Stimulated activated CD4-positive, alpha-beta T cell treated with anti-CD3 and anti-CD28 coated beads, TNF-alpha, amount 100 ng/mL, for 4 hours (primary cell): Measurements from ENCODE around the gene PYY.
A peak's percentile ranks its signal among the peaks of the same experiment; 100 is the strongest.

Experiments
- DNase-seq, 3 experiments: peaks; one replicate each; pipeline ENCODE4 v3.0.0-alpha.2; 2020; ENCODE audit warnings: low read depth in 3 of 3

PYY gene

DNA sequence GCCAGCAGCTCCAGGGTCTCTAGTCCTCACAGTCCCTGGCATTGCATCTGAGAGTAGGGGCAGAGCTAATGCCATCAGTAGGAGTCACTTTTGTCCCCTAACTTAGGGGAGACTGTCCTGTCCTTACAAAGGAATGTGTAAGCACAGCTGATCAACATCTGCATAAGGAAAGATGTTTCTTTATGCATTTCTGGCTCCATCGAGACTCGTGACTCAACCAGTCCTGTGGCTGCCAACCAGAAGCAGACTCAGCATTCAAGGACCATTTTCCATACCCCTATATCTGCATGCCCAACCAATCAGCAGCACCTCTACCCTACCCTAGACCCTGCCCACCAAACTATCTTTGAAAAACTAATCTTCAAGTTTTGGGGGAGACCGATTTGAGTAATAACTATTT lies 38.2 kb downstream of the PYY start:
- DNase-seq: no peak

DNA sequence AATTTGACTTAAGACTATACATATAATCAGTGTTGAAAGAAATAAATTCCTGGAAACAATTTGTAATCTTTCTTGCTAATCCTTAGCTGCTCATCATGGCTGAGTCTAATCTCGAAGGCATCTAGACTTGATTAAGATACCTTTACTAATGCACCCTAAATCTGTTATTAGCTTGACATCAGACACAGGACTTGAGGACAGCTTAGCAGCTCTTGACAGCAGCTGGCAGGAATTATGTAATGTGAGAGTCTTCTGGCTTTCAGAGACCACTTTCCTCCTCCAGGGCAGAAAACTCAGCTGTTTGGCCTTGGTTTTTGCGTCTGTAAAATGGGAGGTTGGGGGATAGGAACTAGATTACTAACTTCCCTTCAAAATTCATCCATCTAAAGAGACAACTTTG lies 39.3 kb downstream of the PYY start:
- DNase-seq: no peak

DNA sequence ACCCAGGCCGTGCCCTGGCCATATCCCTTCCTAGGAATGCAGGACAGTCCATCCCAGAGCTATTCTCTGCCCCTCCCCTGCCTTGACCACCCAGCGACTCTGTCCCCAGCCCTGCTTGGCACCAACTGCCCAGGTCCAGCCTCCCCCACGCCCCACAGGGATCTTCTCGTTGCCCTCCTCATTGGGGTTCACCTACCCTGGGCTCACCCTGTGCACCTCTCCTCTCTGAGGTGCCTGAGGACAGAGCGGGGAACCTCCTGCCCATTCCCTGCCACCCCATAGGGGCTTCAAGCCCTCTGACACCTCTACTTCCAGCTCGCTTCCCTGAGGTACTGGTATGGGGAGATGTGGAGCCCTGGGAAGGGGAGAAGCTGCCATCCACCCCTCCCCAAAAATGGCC lies 40.2 kb downstream of the PYY start:
- DNase-seq: no peak

DNA sequence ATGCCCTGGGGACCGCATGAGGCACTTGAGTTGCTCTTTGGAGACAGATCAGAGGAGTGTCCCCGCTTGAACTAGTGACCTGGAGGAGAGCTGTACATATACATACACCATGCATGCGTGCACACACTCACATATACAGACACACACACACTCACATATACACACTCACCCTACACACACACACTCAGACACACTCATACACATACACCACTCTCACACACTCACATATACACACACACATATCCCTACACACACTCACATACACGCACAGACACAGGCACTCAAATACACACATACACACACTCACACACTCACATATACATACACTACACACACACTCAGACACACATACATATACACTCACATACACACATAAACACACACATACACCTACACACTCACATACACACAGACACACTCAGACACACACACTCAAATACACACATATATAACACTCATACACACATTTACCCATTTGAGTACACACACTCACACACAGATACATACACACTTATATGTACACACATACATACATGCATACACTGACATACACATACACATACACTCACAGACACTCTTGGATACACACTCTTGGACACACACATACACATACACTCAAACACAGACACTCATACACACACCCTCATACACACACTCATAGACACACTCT lies 41.0 kb downstream of the PYY start:
- no peak for DNase-seq

DNA sequence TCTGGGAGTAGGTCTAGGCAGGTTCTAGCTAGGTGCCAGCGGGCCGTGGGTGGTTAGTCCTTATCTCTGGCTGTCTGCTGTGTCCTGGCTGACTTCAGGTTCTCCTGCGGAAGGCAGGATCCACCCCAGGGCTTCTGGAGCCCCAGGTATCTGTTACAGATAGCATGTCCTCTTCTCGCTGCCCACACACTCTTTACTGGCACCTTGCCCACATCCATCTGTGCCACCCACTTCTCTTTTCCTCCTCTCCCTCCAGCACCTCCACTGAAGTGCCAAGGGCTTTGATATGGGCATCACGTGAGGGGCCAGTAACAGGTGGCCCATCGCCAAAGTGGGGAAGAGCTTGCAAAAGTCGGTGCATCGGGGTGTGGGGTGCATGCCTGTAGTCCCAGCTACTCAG lies 41.8 kb downstream of the PYY start:
- no peak for DNase-seq

DNA sequence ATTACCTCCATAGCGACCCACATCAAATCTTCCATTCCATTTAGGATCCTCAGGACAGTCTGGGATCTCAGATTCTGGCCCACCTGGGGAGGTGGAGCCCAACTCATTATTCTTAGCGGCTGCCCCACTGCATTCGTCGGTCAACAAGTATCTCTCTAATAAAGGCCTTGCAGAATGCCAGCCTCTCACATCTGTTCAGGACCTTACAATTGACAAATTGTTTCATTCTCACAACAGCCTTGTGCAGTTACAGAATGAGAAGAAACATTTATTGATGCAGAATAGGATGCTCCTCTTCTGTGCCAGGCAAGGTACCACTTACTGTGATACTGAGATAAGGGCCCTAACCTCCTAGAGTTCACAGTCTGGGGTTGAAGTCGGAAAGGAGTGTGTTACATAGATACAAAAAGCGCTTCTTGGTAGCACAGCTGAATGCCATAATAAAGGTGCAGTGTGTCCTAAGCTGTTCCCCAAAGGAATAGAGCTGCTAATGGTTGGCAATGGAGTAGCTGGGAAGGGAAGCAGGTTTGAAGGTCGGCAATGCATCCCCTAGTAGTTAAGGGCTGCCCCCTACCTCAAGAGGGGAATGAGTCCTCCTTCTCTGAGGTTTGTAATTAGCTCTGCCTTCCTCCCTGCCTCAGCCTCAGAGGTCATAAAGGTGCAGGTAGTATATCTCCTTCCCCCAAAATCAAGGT lies 44.1 kb downstream of the PYY start:
- DNase-seq: no peak

DNA sequence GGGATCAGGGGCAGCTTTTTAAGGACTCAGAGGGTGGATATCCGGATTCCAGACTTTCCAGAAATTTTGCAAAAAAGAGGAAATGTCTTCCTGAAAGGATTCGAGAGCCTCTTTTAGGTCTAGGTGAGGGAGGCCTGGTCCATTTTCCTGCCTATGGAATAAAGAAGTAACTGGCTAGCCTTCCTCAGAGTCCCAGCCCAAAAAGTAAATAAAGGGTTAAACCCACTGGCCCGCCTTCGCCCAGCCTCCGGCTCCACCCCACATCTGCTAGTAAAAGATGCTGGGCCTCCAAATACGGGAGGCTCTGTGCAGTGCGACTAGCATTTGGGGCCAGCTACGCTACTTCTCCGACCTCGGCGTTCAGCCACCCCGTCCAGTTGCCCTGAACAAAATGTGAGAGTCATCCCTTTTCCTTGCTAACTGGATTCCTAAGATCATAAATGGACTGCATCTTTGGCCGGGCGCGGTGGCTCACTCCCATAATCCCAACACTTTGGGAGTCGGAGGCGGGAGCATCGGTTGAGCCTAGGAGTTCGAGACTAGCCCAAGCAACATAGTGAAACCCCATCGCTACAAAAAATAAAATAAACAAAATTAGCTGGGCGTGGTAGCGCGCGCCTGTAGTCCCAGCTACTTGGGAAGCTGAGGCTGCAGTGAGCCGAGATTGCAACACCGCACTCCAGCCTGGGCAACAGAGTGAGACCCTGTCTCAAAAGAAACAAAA lies 45.6 kb downstream of the PYY start:
- peak in 2 of 3 experiments; percentile 26 to 31 for DNase-seq

DNA sequence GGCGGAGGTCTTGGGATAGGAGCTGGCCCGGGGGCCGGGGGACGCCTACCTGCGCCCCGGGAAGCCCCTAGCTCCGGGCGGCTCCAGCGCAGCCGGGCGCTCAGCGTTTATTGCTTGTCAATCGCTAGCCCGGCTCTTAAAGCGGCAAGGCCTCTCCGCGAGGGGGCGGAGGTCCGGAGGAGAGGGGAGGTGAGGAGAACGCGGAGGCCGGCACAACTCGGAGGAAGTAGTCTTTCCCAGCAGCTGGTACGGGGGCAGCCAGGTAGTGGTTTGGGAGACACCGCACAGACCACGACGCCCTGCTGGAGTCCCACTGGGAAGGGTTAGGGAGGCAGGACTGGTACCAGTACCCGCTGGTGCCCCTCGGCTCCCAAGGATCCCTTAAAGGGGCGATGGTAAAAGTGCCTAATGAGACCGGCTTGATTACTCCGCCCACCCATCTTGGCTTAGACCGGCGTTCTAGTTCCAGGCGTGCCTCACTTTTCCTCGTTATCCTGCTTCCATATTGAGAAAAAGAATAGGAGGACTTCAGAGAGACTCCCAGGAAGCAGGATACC lies 46.2 kb downstream of the PYY start, which contains the start of gene MPP2:
TSS of gene MPP2 (minus strand) at position 112 of the 557 bp plus-strand sequence. CDS start 3,076 bp downstream, outside the sequence.
- peak in 2 of 3 experiments; percentile 29 to 33 for DNase-seq

DNA sequence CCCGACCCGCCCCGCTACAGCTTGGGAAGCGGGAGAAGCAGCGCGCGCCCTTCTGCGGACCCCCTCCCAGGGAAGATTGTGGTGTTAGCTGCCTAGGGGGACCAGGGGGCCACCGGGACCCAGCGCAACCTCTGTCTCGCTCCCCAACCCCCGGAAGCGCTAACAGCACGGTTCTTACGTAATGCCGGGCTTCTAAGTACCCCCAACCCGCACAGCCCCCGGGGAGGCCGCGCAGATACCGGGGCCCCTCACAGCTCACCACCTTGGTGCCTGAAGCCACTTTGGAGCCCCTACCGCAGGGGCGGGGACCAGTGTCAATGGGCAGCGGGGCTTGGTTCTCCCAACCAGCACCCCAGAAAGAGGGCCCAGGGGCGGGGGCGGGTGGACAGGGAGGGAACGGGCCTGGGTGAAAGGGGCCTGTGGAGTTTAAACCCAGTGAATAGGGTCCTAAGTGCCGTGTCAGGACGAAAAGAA lies 46.8 kb downstream of the PYY start:
- DNase-seq: no peak

DNA sequence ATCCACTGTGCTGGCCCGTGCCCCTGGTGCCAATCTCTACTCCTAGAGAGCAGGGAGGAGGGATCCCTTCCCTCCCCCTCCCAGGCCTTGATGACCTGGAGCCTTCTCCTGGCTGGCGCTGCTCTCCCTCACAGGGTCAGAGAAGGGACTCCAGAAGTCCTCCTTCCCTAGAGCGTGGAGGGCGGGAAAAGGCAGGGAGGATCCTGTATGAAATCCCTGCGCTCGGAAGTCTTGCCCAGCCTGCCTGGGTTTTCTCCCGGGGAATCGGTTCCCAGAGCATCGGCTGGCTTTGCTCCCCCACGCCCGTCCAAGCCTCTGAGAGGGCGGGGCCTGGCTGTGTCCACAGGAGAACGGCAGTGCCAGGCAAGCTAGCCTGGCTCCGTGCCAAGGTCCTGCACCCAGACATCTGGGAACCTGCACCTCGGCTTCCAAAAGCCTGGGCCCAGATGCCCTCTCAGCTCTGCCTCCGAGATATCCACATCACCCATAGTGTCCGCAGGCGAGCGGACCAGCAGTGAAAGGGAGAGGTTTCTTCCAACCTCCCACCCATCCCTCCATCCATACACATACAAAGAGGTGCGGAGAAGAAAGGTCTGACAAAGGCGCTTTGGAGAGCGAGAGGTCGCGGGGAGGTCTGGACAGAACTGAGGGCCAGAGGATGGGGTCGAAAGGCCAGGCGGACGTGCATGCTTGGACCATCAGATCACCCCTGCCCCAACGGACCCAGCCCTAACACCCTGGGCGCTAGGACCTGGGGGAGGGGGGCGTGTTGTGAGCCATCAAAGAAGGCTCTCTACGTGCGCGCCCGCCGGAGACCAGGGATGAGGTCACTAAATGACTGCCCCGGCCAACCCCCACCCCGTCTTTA lies 47.5 kb downstream of the PYY start:
- DNase-seq: no peak

DNA sequence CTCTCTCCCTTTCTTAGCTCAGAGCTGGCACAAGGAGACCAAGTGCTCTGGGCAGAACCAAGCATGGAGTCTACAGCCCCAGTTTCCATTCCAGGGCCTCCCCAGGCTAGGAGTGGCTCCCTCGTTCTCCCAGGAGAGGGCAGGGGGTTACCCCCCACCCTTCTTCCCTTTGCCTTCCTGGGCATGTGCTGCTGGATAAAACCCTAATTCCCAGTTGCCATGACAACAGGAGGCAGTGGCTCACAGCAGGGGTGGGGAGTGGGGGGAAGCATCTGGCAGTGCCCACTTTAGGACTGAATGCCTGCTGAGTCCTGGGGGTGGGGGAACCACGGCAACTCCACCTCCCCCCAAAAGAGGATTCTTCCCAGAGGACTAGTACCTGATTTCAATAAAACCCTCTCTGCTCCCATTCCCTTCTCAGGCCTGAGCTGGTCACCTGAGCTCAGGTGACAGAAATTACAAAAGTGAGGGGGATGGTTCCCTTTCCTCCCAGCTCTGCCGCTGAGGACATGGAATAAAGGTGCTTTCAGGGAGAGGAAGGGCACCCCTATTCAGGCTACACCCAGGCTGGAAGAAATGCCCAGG lies 48.2 kb downstream of the PYY start:
- DNase-seq: no peak
